Activated T-cell treated with anti-CD3 and anti-CD28 coated beads, Interleukin-2, amount 50 U/mL, for 72 hours (primary cell): Measurements from ENCODE around the gene CCDC71. TPM values are rescaled to one million over a fixed set of nuclear protein-coding genes. Genes with fewer than 3 reads are reported as not detected.

Experiments used
- ATAC-seq, 2 donors: fragments of 150-1000 bp; cut with Tn5 transposase; replicated peaks in 1 of 2; 2 replicates each; pipeline ENCODE4 v1.10.0; 2021; ENCODE audit warnings: moderate library complexity in 2 of 2, mild to moderate bottlenecking in 1 of 2
- DNase-seq, 2 donors: peaks; one replicate each; pipeline ENCODE4 v3.0.0; 2021 to 2022; ENCODE audit warnings: mixed read lengths in 1 of 2
- H3K27ac Mint-ChIP-seq: one replicate; pipeline ENCODE4 v1.8.0; 2022; ENCODE audit warnings: mild to moderate bottlenecking, moderate library complexity, mixed read lengths
- H3K27me3 Mint-ChIP-seq: one replicate; pipeline ENCODE4 v1.8.0; 2022; ENCODE audit warnings: low read depth, mixed read lengths
- H3K36me3 Mint-ChIP-seq, 2 donors: one replicate each; pipeline ENCODE4 v1.8.0; 2022; ENCODE audit warnings: mixed read lengths in 2 of 2, mild to moderate bottlenecking in 1 of 2; ENCODE audit not compliant: insufficient read depth in 2 of 2
- H3K4me1 Mint-ChIP-seq: one replicate; pipeline ENCODE4 v1.8.0; 2022; ENCODE audit warnings: low read depth, mixed read lengths
- H3K4me3 Mint-ChIP-seq, 2 donors: one replicate each; pipeline ENCODE4 v1.8.0; 2022; ENCODE audit warnings: mild to moderate bottlenecking in 2 of 2, mixed read lengths in 2 of 2, moderate library complexity in 2 of 2
- H3K9me3 Mint-ChIP-seq, 2 donors: one replicate each; pipeline ENCODE4 v1.8.0; 2022; ENCODE audit warnings: mixed read lengths in 2 of 2
- total RNA-seq, 2 donors: library from RNA; stranded (reverse); gene quantifications; one replicate each; pipeline ENCODE4 v1.2.3, GENCODE V29; 2022

CCDC71 gene
- total RNA-seq = 10 to 100 TPM; 15.7 to 16.8 TPM

DNA sequence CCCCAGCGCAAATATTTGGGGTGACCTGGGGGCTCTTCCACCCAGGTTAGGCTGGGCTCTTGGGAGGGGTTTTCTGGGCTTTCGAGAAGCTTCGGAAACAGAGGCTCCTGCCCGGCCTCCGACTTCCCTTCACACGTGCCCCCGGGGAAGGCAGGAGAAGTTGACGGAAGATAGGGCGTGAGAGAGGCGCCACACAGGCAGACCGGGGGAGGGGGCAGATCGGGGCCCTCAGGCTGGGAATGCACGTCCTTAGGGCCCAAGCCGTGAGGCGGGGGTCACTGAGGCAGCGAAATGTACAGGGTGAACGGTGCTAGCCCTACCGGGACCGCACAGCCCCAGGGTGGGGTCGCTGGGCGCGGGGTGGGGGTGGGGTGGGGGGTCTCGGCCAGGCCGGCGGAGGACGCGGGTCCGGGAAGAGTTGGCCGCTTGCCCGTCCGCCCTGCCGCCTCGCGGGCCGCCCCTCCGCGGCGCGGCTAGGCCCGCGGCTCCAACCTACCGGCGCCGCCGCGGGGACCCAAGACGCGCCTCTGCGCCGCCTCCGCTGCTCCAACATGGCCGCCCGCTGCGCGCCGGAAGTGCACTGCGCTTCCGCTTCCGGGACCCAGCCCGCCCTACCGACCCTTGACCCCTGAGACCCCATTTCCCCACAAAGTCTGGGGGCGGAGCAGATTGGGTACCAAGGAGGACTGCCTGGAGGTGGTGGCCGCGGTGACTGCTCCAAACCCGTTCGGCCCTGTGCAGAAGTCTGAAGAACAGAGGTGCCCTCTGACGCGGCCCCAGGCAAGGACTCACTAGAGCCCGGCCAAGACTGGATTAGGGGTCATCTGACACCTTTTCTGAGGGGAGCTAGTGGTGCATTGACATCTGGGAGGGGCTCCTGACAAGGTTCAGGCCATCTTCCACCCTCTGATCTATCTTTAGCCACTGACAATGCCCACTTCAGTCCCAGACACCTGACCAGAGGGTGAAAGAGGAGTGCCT is at the start of gene CCDC71:
CCDC71 (minus strand) TSS at position 561 of the 981 bp plus-strand sequence. CDS start 2,123 bp downstream, outside the sequence.
- H3K27ac Mint-ChIP-seq = peak within 1 kb of the TSS; percentile 94
- H3K36me3 Mint-ChIP-seq = peaks cover 6 to 10% of the 10 kb centered on the region in 2 donors
- H3K27me3 Mint-ChIP-seq = no peaks in the 10 kb centered on the region
- peak; percentile 84 for ATAC-seq
- peak within 1 kb of the TSS; percentile 91 to 98 for H3K4me3 Mint-ChIP-seq
- peak; percentile 85 to 88 for DNase-seq
- H3K9me3 Mint-ChIP-seq = no peaks in the 10 kb centered on the region
- H3K4me1 Mint-ChIP-seq = peaks cover 55% of the 10 kb centered on the region

GRCh38 chr3:49213998-49214397 is 47.9 kb upstream of the CCDC71 start:
- Mint-ChIP-seq H3K27ac (no peak overlapping the region), H3K4me3 (no peak overlapping the region), H3K9me3 (peaks cover 2 to 6% of the 10 kb centered on the region in 2 donors), H3K36me3 (no peaks in the 10 kb centered on the region), H3K4me1 (peaks cover 5% of the 10 kb centered on the region), H3K27me3 (peaks cover 8% of the 10 kb centered on the region)
- DNase-seq = no peak
- ATAC-seq = no peak

- Mint-ChIP-seq H3K4me3 (no peak overlapping the region), H3K27me3 (peaks cover 8% of the 10 kb centered on the region), H3K36me3 (no peaks in the 10 kb centered on the region), H3K9me3 (peaks cover 2 to 6% of the 10 kb centered on the region in 2 donors), H3K27ac (no peak overlapping the region), H3K4me1 (peaks cover 5% of the 10 kb centered on the region)
- DNase-seq = no peak
- ATAC-seq = no peak
These were observed 47.4 kb upstream of the CCDC71 start for GRCh38 chr3:49213541-49213943.

DNA sequence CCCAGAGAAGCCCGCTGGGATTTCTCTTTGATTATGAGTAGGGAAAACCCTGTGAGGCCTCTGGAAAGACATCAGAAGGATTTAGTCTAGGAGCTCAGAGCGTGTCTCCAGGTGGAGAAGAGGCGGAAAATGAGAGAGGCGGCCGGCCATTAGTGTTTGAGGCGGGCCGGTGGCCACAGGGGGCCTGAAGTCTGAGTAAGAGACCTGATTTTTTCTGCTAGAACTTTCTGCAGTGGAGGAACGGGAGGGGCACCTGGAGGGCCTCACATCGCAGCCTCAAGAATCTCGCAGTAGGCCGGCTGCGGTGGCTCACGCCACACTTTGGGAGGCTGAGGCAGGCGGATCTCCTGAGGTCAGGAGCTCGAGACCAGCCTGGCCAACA is 33.8 kb upstream of the CCDC71 start:
- Mint-ChIP-seq H3K4me3 (no peak overlapping the region), H3K27me3 (peaks cover 6% of the 10 kb centered on the region), H3K27ac (no peak overlapping the region), H3K36me3 (no peaks in the 10 kb centered on the region), H3K9me3 (no peaks in the 10 kb centered on the region), H3K4me1 (no peaks in the 10 kb centered on the region)
- ATAC-seq (no peak), DNase-seq (no peak)

DNA sequence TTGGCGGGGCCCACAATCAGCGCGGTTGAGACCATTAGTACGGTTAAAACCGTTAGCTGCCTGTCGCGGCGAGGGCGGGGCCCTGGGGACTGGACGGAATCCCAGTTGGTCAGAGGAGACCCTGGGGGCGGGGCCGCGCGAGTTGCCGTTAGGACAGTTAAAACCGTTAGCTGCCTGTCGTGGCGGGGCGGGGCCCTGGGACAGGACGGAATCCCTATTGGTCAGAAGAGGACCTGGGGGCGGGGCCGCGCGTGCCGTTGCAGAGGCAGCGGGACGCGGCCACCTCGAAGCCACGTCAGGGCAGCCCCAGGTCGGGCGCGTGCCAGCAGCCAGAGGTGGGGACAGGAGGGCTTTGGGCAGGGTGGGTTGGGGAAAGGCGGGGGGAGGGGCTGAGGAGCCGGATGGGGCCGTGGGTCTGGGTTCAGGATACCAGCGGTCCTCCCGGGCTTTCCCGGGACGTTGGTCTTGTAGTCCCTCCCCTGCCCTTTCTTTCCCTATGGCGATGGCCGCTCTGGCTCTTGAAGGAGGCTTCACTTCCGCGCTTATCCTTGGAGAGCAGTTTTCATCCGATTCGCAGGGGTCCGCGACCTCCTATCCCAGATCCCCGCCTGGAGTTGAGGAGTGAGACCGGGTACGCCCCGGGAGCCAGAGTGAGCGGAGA is 33.2 kb upstream of the CCDC71 start:
- Mint-ChIP-seq H3K36me3 (no peaks in the 10 kb centered on the region), H3K27me3 (peaks cover 6% of the 10 kb centered on the region), H3K9me3 (no peaks in the 10 kb centered on the region), H3K4me1 (no peaks in the 10 kb centered on the region), H3K27ac (no peak overlapping the region), H3K4me3 (no peak overlapping the region)
- DNase-seq (peak; percentile 8 to 25), ATAC-seq (no peak)

DNA sequence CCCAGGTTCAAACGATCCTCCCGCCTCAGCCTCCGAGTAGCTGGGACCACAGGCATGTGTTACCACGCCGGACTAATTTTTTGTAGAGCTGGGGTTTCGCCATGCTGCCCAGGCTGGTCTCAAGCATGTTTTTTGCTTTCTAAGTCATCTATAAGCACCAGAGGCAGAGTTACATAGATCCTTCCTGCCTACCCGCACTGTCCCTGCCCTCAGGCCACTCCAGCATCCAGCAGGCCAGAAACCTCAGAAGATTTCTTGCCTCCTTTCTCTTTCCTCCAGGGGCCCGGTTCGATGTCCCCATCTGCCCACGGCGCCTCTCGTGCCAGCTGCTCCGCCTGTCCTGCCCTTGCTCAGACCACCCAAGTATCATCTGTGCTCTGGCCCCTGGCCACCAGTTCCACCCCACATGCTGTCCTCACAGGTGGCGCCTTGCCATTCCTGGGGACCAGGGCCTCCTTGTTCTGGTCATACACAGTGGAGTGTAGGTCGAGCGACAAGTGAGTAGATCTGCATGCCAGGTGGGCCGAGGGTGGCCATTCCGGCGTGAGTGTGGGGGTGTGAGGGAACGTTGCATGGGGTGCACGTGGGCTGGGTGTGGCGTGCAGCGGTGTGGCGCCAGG is 32.6 kb upstream of the CCDC71 start:
- DNase-seq (no peak), ATAC-seq (no peak)
- no peak overlapping the region for H3K27ac Mint-ChIP-seq
- H3K27me3 Mint-ChIP-seq = peaks cover 6% of the 10 kb centered on the region
- no peak overlapping the region for H3K4me3 Mint-ChIP-seq
- no peaks in the 10 kb centered on the region for H3K36me3 Mint-ChIP-seq
- H3K9me3 Mint-ChIP-seq = no peaks in the 10 kb centered on the region
- H3K4me1 Mint-ChIP-seq = no peaks in the 10 kb centered on the region

DNA sequence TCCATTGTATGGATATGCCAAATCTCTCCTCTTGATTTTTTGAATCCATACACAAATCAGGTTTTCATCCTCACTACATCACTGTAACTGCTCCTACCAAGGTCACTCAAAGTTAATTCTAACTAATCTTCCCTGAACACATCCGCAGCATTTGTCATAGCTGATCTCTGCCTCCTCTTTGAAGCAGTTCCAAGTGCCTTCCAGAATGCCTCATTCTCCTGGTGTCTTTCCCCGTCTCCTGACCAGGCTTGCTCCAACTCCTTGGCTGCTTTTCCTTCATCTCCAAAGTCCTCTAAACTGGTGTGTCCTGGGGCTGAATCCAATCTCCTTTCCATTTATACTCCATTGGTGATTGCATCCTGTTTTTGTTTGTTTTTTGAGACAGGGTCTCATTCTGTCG is 32.0 kb upstream of the CCDC71 start:
- no peak for ATAC-seq
- Mint-ChIP-seq H3K4me3 (no peak overlapping the region), H3K9me3 (no peaks in the 10 kb centered on the region), H3K27me3 (peaks cover 6% of the 10 kb centered on the region), H3K27ac (no peak overlapping the region), H3K36me3 (no peaks in the 10 kb centered on the region), H3K4me1 (no peaks in the 10 kb centered on the region)
- no peak for DNase-seq

DNA sequence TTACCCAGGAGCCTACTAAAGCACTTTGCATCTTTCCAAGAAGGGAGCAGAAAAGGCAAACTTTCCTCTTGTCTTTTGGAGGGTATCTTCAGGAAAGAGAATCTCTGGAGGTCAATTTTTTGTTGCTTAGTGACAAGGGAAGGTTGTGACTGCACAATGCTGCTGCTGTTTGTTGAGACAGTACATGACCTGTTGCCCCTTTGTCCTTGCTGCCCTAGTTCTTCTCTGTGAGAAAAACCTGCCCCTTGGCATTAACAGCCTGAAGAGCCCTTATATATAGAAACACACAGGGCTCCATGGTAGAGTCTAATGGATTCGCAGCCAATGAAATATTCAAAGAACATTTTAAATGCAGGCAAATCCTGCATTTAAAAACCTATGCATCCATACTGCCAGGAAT is 25.6 kb upstream of the CCDC71 start:
- H3K9me3 Mint-ChIP-seq = no peaks in the 10 kb centered on the region
- DNase-seq (no peak), ATAC-seq (no peak)
- no peaks in the 10 kb centered on the region for H3K36me3 Mint-ChIP-seq
- no peaks in the 10 kb centered on the region for H3K27me3 Mint-ChIP-seq
- H3K4me1 Mint-ChIP-seq = no peaks in the 10 kb centered on the region
- no peak overlapping the region for H3K4me3 Mint-ChIP-seq
- no peak overlapping the region for H3K27ac Mint-ChIP-seq

- no peaks in the 10 kb centered on the region for H3K9me3 Mint-ChIP-seq
- no peak for ATAC-seq
- no peaks in the 10 kb centered on the region for H3K4me1 Mint-ChIP-seq
- H3K27me3 Mint-ChIP-seq = peaks cover 7% of the 10 kb centered on the region
- no peaks in the 10 kb centered on the region for H3K36me3 Mint-ChIP-seq
- no peak for DNase-seq
- no peak overlapping the region for H3K27ac Mint-ChIP-seq
- no peak overlapping the region for H3K4me3 Mint-ChIP-seq
These were observed 17.7 kb upstream of the CCDC71 start for GRCh38 chr3:49183873-49184272.

DNA sequence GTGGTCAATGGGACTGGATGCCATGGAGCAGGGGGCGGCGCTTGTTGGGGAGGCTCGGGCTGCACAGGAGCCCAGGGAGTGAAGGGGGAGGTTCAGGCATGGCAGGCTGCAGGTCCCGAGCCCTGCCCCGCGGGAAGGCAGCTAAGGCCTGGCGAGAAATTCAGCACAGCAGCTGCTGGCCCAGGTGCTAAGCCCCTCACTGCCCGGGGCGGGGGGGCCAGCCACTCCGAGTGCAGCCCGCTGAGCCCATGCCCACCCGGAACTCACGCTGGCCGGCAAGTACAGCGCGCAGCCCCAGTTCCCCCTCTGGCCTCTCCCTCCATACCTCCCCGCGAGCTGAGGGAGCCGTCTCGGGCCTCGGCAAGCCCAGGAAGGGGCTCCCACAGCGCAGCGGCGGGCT is 16.6 kb upstream of the CCDC71 start:
- Mint-ChIP-seq H3K27ac (no peak overlapping the region), H3K4me1 (no peaks in the 10 kb centered on the region)

GRCh38 chr3:49181351-49181750 is 15.2 kb upstream of the CCDC71 start:
- peaks cover 11% of the 10 kb centered on the region for H3K27me3 Mint-ChIP-seq
- no peaks in the 10 kb centered on the region for H3K36me3 Mint-ChIP-seq
- H3K27ac Mint-ChIP-seq = no peak overlapping the region
- DNase-seq (no peak), ATAC-seq (no peak)
- H3K9me3 Mint-ChIP-seq = no peaks in the 10 kb centered on the region
- H3K4me3 Mint-ChIP-seq = no peak overlapping the region
- no peaks in the 10 kb centered on the region for H3K4me1 Mint-ChIP-seq

More for the DNA sequence above, 16.6 kb upstream of the CCDC71 start:
- no peak overlapping the region for H3K4me3 Mint-ChIP-seq
- no peaks in the 10 kb centered on the region for H3K36me3 Mint-ChIP-seq
- H3K9me3 Mint-ChIP-seq = no peaks in the 10 kb centered on the region
- peaks cover 11% of the 10 kb centered on the region for H3K27me3 Mint-ChIP-seq
- DNase-seq (no peak), ATAC-seq (no peak)

DNA sequence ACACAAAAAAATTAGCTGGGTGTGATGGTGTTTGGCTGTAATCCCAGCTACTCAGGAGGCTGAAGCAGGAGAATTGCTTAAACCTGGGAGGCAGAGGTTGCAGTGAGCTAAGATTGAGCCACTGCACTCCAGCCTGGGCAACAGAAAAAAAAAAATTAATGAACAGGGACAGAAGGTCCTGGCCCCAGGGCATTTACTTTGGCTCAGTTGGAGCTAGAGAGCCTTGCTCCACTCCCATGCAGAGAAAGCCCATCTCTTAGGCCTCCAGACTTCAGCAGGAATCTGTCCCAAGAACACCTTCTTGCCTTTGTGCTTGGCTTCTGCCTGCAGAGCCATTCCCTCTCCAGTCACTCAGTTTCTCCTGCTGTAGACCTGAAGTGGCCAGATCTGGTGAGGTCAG is 14.0 kb upstream of the CCDC71 start:
- no peak for ATAC-seq
- Mint-ChIP-seq H3K9me3 (no peaks in the 10 kb centered on the region), H3K4me1 (no peaks in the 10 kb centered on the region), H3K27me3 (peaks cover 11% of the 10 kb centered on the region), H3K27ac (no peak overlapping the region), H3K4me3 (no peak overlapping the region), H3K36me3 (no peaks in the 10 kb centered on the region)
- DNase-seq = no peak

DNA sequence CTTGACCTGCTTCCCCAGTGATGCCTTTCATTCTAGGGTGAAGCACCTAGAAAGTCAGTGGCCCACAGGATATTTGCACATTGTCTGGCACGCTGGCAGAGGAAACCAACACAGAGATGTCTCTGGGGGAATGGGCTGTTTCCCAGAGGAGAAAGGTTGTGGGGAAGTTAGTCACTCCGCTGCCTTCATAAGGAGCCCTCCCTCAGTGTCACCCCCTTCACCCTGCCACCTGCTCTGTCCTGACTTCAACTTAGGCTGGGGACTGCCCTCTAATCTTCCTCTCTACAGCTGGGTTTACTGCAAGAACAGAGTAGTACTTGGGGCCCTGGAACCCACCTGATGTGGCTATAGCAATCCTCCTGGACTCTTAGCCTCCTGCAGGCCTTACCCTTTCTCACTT is 10.9 kb upstream of the CCDC71 start:
- DNase-seq (no peak), ATAC-seq (no peak)
- Mint-ChIP-seq H3K4me3 (no peak overlapping the region), H3K36me3 (no peaks in the 10 kb centered on the region), H3K9me3 (no peaks in the 10 kb centered on the region), H3K4me1 (no peaks in the 10 kb centered on the region), H3K27ac (no peak overlapping the region), H3K27me3 (peaks cover 11% of the 10 kb centered on the region)
